HG03196 (cell line): ENCODE measurements around the gene MTERF4.

Experiments
- ATAC-seq: cut with Tn5 transposase; IDR thresholded peaks from one replicate; pipeline ENCODE4 v1.9.1; 2021; ENCODE audit not compliant: unreplicated experiment

MTERF4 gene

GRCh38 chr2:241135737-241136136, 33.6 kb upstream of the MTERF4 start:
- no peak for ATAC-seq

GRCh38 chr2:241134711-241135110, 32.6 kb upstream of the MTERF4 start:
- no peak for ATAC-seq

GRCh38 chr2:241133436-241133820, 31.3 kb upstream of the MTERF4 start:
- ATAC-seq, result no peak

- ATAC-seq, result no peak
These were observed 30.7 kb upstream of the MTERF4 start for GRCh38 chr2:241132538-241133435.

GRCh38 chr2:241131531-241131930, 29.4 kb upstream of the MTERF4 start:
- ATAC-seq, result no peak

- ATAC-seq, result no peak
These were observed 28.2 kb upstream of the MTERF4 start for GRCh38 chr2:241130316-241130715.

- no peak for ATAC-seq
These were observed 27.2 kb upstream of the MTERF4 start for GRCh38 chr2:241129086-241129871.

GRCh38 chr2:241128266-241128665, 26.2 kb upstream of the MTERF4 start:
- no peak for ATAC-seq

- ATAC-seq, result no peak
These were observed 24.7 kb upstream of the MTERF4 start for GRCh38 chr2:241126771-241127202.

GRCh38 chr2:241126201-241126611, 24.1 kb upstream of the MTERF4 start:
- ATAC-seq, result no peak

- ATAC-seq, result no peak
These were observed 23.5 kb upstream of the MTERF4 start for GRCh38 chr2:241125626-241126025.

- no peak for ATAC-seq
These were observed 21.9 kb upstream of the MTERF4 start for GRCh38 chr2:241123816-241124536.

GRCh38 chr2:241122376-241123002, 20.4 kb upstream of the MTERF4 start:
- ATAC-seq, result no peak

- no peak for ATAC-seq
These were observed 18.9 kb upstream of the MTERF4 start for GRCh38 chr2:241121008-241121407.

GRCh38 chr2:241120440-241120839, 18.4 kb upstream of the MTERF4 start:
- no peak for ATAC-seq

- ATAC-seq, result no peak
These were observed 16.8 kb upstream of the MTERF4 start for GRCh38 chr2:241118737-241119505.

- no peak for ATAC-seq
These were observed 14.8 kb upstream of the MTERF4 start for GRCh38 chr2:241116606-241117560.

- ATAC-seq, result no peak
These were observed 13.3 kb upstream of the MTERF4 start for GRCh38 chr2:241115361-241115760.

- ATAC-seq, result no peak
These were observed 12.7 kb upstream of the MTERF4 start for GRCh38 chr2:241114836-241115235.
